H9 (cell line): ENCODE measurements around the gene SLC6A19. TPM values are rescaled to one million over a fixed set of nuclear protein-coding genes. Genes with fewer than 3 reads are reported as not detected.
A peak's percentile ranks its signal among the peaks of the same experiment; 100 is the strongest.

Source experiments
- DNase-seq: peaks from one replicate; pipeline ENCODE4 v3.0.0-alpha.2; 2017
- H2AFZ ChIP-seq: one replicate; pipeline ENCODE4 v1.6.1; 2013; ENCODE audit warnings: mild to moderate bottlenecking, low read length, control low read depth, moderate library complexity
- H2AK5ac ChIP-seq: 2 replicates; pipeline ENCODE4 v1.6.1; 2013; ENCODE audit warnings: low read length, control low read depth, mixed read lengths; ENCODE audit not compliant: insufficient read length
- H2BK120ac ChIP-seq: one replicate; pipeline ENCODE4 v1.6.1; 2013; ENCODE audit warnings: low read depth, mild to moderate bottlenecking, low read length, control low read depth, inconsistent platforms; ENCODE audit not compliant: poor library complexity, severe bottlenecking
- H2BK12ac ChIP-seq: 2 replicates; pipeline ENCODE4 v1.6.1; 2013; ENCODE audit warnings: low read length, control low read depth, mixed read lengths, low read depth; ENCODE audit not compliant: insufficient read length
- H2BK15ac ChIP-seq: 2 replicates; pipeline ENCODE4 v1.6.1; 2013; ENCODE audit warnings: low read depth, low read length, control low read depth
- H2BK20ac ChIP-seq: one replicate; pipeline ENCODE4 v1.6.1; 2013; ENCODE audit warnings: low read depth, mild to moderate bottlenecking, low read length, control low read depth, inconsistent platforms; ENCODE audit not compliant: poor library complexity, severe bottlenecking
- H2BK5ac ChIP-seq: 2 replicates; pipeline ENCODE4 v1.6.1; 2013; ENCODE audit warnings: low read length, control low read depth, mixed read lengths; ENCODE audit not compliant: insufficient read length
- H3K14ac ChIP-seq: 2 replicates; pipeline ENCODE4 v1.6.1; 2013; ENCODE audit warnings: low read length, control low read depth; ENCODE audit not compliant: insufficient read depth
- H3K18ac ChIP-seq: 2 replicates; pipeline ENCODE4 v1.6.1; 2013; ENCODE audit warnings: low read depth, mild to moderate bottlenecking, mixed read lengths, low read length, control low read depth; ENCODE audit not compliant: insufficient read length
- H3K23ac ChIP-seq: 2 replicates; pipeline ENCODE4 v1.6.1; 2013; ENCODE audit warnings: low read length, control low read depth, mixed read lengths, low read depth; ENCODE audit not compliant: insufficient read length
- H3K23me2 ChIP-seq: 2 replicates; pipeline ENCODE4 v1.6.1; 2013; ENCODE audit warnings: low read depth, mild to moderate bottlenecking, mixed read lengths, low read length, control low read depth; ENCODE audit not compliant: insufficient read length, poor library complexity, severe bottlenecking
- H3K27ac ChIP-seq: 2 replicates; pipeline ENCODE4 v1.5.1; 2013; ENCODE audit warnings: low read length, control low read depth, mixed read lengths, low read depth; ENCODE audit not compliant: insufficient read length
- H3K27me3 ChIP-seq: 2 replicates; pipeline ENCODE4 v1.6.1; 2013; ENCODE audit warnings: low read length, control low read depth, inconsistent platforms; ENCODE audit not compliant: insufficient read depth
- H3K4ac ChIP-seq: 2 replicates; pipeline ENCODE4 v1.6.1; 2013; ENCODE audit warnings: low read depth, mild to moderate bottlenecking, control low read depth, inconsistent platforms, low read length, moderate library complexity
- H3K4me1 ChIP-seq: 2 replicates; pipeline ENCODE4 v1.6.1; 2013; ENCODE audit warnings: low read length, control low read depth, inconsistent platforms; ENCODE audit not compliant: insufficient read depth
- H3K4me2 ChIP-seq: 2 replicates; pipeline ENCODE4 v1.6.1; 2013; ENCODE audit warnings: low read length, control low read depth, mixed read lengths; ENCODE audit not compliant: insufficient read length, insufficient read depth
- H3K56ac ChIP-seq: 2 replicates; pipeline ENCODE4 v1.6.1; 2013; ENCODE audit warnings: low read depth, mild to moderate bottlenecking, mixed read lengths, low read length, control low read depth; ENCODE audit not compliant: insufficient read length
- H3K79me1 ChIP-seq: 2 replicates; pipeline ENCODE4 v1.6.1; 2013; ENCODE audit warnings: low read depth, mild to moderate bottlenecking, moderate library complexity, low read length, control low read depth, inconsistent platforms; ENCODE audit not compliant: insufficient read depth, poor library complexity, severe bottlenecking
- H3K79me2 ChIP-seq: 2 replicates; pipeline ENCODE4 v1.6.1; 2013; ENCODE audit warnings: low read length, control low read depth, inconsistent platforms; ENCODE audit not compliant: insufficient read depth
- H3K9ac ChIP-seq: 2 replicates; pipeline ENCODE4 v1.6.1; 2013; ENCODE audit warnings: low read length, control low read depth, mixed read lengths; ENCODE audit not compliant: insufficient read length; ENCODE audit errors: extremely low read depth
- H3K9me3 ChIP-seq: one replicate; pipeline ENCODE4 v1.6.1; 2013; ENCODE audit warnings: low read depth, low read length, inconsistent platforms; ENCODE audit not compliant: control insufficient read depth
- H3T11ph ChIP-seq: one replicate; pipeline ENCODE4 v1.6.1; 2013; ENCODE audit warnings: mild to moderate bottlenecking, low read length, control low read depth, inconsistent platforms
- H4K20me1 ChIP-seq: one replicate; pipeline ENCODE4 v1.6.1; 2013; ENCODE audit not compliant: control insufficient read depth, insufficient read length, insufficient read depth
- H4K5ac ChIP-seq: 2 replicates; pipeline ENCODE4 v1.6.1; 2013; ENCODE audit warnings: low read depth, mild to moderate bottlenecking, mixed read lengths, low read length, control low read depth; ENCODE audit not compliant: insufficient read length
- H4K8ac ChIP-seq: replicated peaks from 2 replicates; pipeline ENCODE4 v1.6.1; 2013; ENCODE audit warnings: low read length, control low read depth, mixed read lengths, low read depth; ENCODE audit not compliant: insufficient read length
- H4K91ac ChIP-seq: 2 replicates; pipeline ENCODE4 v1.6.1; 2013; ENCODE audit warnings: low read depth, mild to moderate bottlenecking, moderate library complexity, mixed read lengths, low read length, control low read depth; ENCODE audit not compliant: insufficient read length
- H3K27ac Mint-ChIP-seq, 3 experiments: 2 replicates in 2 of 3; 3 replicates in 1 of 3; pipeline ENCODE4 v1.8.0; 2020 to 2021; ENCODE audit warnings: mixed read lengths in 3 of 3, mild to moderate bottlenecking in 1 of 3, moderate library complexity in 1 of 3
- H3K27me3 Mint-ChIP-seq: 2 replicates; pipeline ENCODE4 v1.8.0; 2021; ENCODE audit warnings: low read depth, mild to moderate bottlenecking, moderate library complexity, mixed read lengths
- H3K36me3 Mint-ChIP-seq, 3 experiments: 2 replicates in 2 of 3; 3 replicates in 1 of 3; pipeline ENCODE4 v1.8.0; 2020 to 2021; ENCODE audit warnings: low read depth in 3 of 3, mixed read lengths in 3 of 3; ENCODE audit not compliant: insufficient read depth in 1 of 3
- H3K4me1 Mint-ChIP-seq, 2 experiments: 2 replicates each; pipeline ENCODE4 v1.8.0; 2020; ENCODE audit warnings: mixed read lengths in 2 of 2
- H3K4me3 Mint-ChIP-seq, 2 experiments: 2 replicates in 1 of 2; 3 replicates in 1 of 2; pipeline ENCODE4 v1.8.0; 2020 to 2021; ENCODE audit warnings: mild to moderate bottlenecking in 2 of 2, mixed read lengths in 2 of 2, moderate library complexity in 1 of 2
- H3K9me3 Mint-ChIP-seq, 2 experiments: 2 replicates in 1 of 2; 3 replicates in 1 of 2; pipeline ENCODE4 v1.8.0; 2020; ENCODE audit warnings: mild to moderate bottlenecking in 2 of 2, mixed read lengths in 2 of 2, moderate library complexity in 1 of 2
- WGBS: extraction: QIAGEN DNeasy Blood & Tissue Kit; methylation state at CpG from one replicate; pipeline ENCODE4 v1.1.7; 2013; ENCODE audit warnings: missing lambda C conversion rate, low lambda C conversion rate, mixed read lengths; ENCODE audit not compliant: insufficient read length; ENCODE audit errors: extremely low coverage; 5-methylcytosine and 5-hydroxymethylcytosine counted together
- total RNA-seq: library from RNA; stranded (reverse); gene quantifications from 2 replicates; pipeline ENCODE4 v1.2.1, GENCODE V29; 2021
- TF ChIP-seq, protein P1 (sequence below): fragments of 200-600 bp; sonication (generic); conservative IDR thresholded peaks from 3 replicates; pipeline ENCODE4 v1.8.0; 2021; ENCODE audit warnings: antibody characterized with exemption, mild to moderate bottlenecking

Gene SLC6A19
- total RNA-seq, 1 experiment from 2014 or later = not detected

DNA sequence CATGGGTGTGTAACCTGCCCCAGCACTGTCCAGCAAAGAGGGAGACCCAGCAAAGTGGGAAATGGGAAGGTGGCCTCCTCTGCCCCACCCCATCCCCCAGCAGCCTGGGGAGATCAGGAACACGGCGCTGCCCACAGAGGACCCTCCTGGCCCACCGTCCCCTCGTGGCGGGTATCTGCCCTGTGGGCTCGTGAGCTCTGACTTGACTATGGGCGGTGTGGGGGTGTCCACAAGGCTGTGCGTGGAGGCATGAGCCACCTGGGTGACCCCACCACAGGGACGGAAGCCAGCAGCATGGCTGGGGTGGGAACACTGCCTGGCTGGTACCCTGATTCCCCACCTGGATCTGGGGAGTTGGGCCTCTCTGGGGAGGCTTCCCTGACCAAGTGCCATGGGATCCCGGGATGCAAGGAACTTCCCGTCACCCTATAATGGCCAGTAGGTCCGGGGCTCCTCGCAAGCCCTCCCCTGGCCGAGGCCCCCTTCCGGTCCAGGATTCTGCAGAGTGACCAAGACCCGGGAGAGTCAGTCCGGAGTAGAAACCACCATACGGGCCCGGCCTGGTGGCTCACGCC lies 29.3 kb upstream of the SLC6A19 start:
- Histone ChIP-seq H3T11ph (no peak overlapping the region), H4K8ac (no peak overlapping the region), H3K9ac (no peak overlapping the region), H2AFZ (no peak overlapping the region), H3K4me2 (no peak overlapping the region), H2BK5ac (no peak overlapping the region), H2AK5ac (no peak overlapping the region), H3K14ac (no peak overlapping the region), H3K79me2 (no peaks in the 10 kb centered on the region), H3K23me2 (no peaks in the 10 kb centered on the region), H3K79me1 (no peaks in the 10 kb centered on the region), H2BK12ac (no peak overlapping the region), H2BK120ac (no peak overlapping the region), H4K91ac (no peak overlapping the region), H3K23ac (no peak overlapping the region), H3K4ac (no peak overlapping the region), H3K9me3 (no peaks in the 10 kb centered on the region), H3K27ac (no peak overlapping the region), H3K18ac (no peak overlapping the region), H3K56ac (no peak overlapping the region), H3K4me1 (no peaks in the 10 kb centered on the region), H3K27me3 (no peaks in the 10 kb centered on the region), H2BK15ac (no peak overlapping the region), H4K20me1 (no peaks in the 10 kb centered on the region), H4K5ac (no peak overlapping the region), H2BK20ac (no peak overlapping the region)
- TF ChIP-seq, protein P1, sequence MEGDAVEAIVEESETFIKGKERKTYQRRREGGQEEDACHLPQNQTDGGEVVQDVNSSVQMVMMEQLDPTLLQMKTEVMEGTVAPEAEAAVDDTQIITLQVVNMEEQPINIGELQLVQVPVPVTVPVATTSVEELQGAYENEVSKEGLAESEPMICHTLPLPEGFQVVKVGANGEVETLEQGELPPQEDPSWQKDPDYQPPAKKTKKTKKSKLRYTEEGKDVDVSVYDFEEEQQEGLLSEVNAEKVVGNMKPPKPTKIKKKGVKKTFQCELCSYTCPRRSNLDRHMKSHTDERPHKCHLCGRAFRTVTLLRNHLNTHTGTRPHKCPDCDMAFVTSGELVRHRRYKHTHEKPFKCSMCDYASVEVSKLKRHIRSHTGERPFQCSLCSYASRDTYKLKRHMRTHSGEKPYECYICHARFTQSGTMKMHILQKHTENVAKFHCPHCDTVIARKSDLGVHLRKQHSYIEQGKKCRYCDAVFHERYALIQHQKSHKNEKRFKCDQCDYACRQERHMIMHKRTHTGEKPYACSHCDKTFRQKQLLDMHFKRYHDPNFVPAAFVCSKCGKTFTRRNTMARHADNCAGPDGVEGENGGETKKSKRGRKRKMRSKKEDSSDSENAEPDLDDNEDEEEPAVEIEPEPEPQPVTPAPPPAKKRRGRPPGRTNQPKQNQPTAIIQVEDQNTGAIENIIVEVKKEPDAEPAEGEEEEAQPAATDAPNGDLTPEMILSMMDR = no peak
- DNase-seq = no peak
- Mint-ChIP-seq H3K27me3 (peaks cover 16% of the 10 kb centered on the region), H3K27ac (peak overlapping the region in 1 of 3 experiments; percentile 72; a peak in 1 of 7 replicates), H3K4me3 (no peak overlapping the region), H3K36me3 (no peaks in the 10 kb centered on the region), H3K9me3 (no peaks in the 10 kb centered on the region), H3K4me1 (peaks cover 5 to 9% of the 10 kb centered on the region in 2 experiments)
- WGBS = no CpG with 5 or more reads among the region's 20 CpGs
